ENCODE data around the gene PCSK4. TPM values are rescaled to one million over a fixed set of nuclear protein-coding genes. Genes with fewer than 3 reads are reported as not detected.

PCSK4 gene
- total and polyA plus RNA-seq, 2 of the 13 experiments (the other 11 are each of a cell fraction or from before 2014, with no cell fraction given): 2.0 to 2.7 TPM

GRCh38 chr19:1445185-1445931 is 44.8 kb downstream of the PCSK4 start (continued):
- TF ChIP-seq ZBTB2 (CRISPR knock-in tag; IDR thresholded peaks at IDR 0.05; ENCODE audit: low read depth): 0 out of 2 replicates have a peak, but pooled peaks have one; percentile 37
- TF ChIP-seq ZNF205 (CRISPR knock-in tag; IDR thresholded peaks at IDR 0.05): 0 out of 2 replicates have a peak, but pooled peaks have one; percentile 26
- TF ChIP-seq NFATC3 (CRISPR knock-in tag; IDR thresholded peaks at IDR 0.05): no peak
- TF ChIP-seq KDM4B (CRISPR knock-in tag; IDR thresholded peaks at IDR 0.05): no peak
- no peak for TF ChIP-seq TCF12 (IDR thresholded peaks at IDR 0.05)
- TF ChIP-seq TCF12 (CRISPR knock-in tag; IDR thresholded peaks at IDR 0.05): no peak
- no peak for TF ChIP-seq TEF (CRISPR knock-in tag; IDR thresholded peaks at IDR 0.05)
- TF ChIP-seq FOXP1 (IDR thresholded peaks at IDR 0.05): no peak
- TF ChIP-seq FOXP1 (CRISPR knock-in tag; IDR thresholded peaks at IDR 0.05): no peak
- TF ChIP-seq ATF6 (CRISPR knock-in tag; conservative IDR thresholded peaks at IDR 0.05): no peak
- TF ChIP-seq ZNF7 (CRISPR knock-in tag; IDR thresholded peaks at IDR 0.05): no peak
- TF ChIP-seq ZNF574 (CRISPR knock-in tag; IDR thresholded peaks at IDR 0.05): peak; percentile 58
- TF ChIP-seq PBX3 (CRISPR knock-in tag; IDR thresholded peaks at IDR 0.05; ENCODE audit: borderline replicate concordance): no peak
- TF ChIP-seq STAT5B (CRISPR knock-in tag; IDR thresholded peaks at IDR 0.05): no peak
- TF ChIP-seq ZNF556 (CRISPR knock-in tag; IDR thresholded peaks at IDR 0.05; ENCODE audit: borderline replicate concordance): peak; percentile 69; the same call in 1 of the 2 replicates
- TF ChIP-seq HOXA5 (CRISPR knock-in tag; IDR thresholded peaks at IDR 0.05): 0 out of 2 replicates have a peak, but pooled peaks have one; percentile 38
- no peak for TF ChIP-seq ZNF704 (CRISPR knock-in tag; IDR thresholded peaks at IDR 0.05; ENCODE audit: borderline replicate concordance)
- no peak for TF ChIP-seq CBX2 (IDR thresholded peaks at IDR 0.05; ENCODE audit: low read depth, low read length)
- TF ChIP-seq CBX2 (CRISPR knock-in tag; IDR thresholded peaks at IDR 0.05; ENCODE audit: low read depth): no peak
- no peak; the same call in 1 of the 2 replicates for TF ChIP-seq ZNF547 (CRISPR knock-in tag; IDR thresholded peaks at IDR 0.05)

Data from HepG2 (cell line).